Activated B cell treated with CpG ODN at 0.5 μM for 24 hours (primary cell): Measurements from ENCODE around the gene PKIB. TPM values are rescaled to one million over a fixed set of nuclear protein-coding genes. Genes with fewer than 3 reads are reported as not detected.

Experiments
- ATAC-seq: fragments of 200-7000 bp; cut with Tn5 transposase; one replicate; pipeline ENCODE4 v1.10.0; 2021; ENCODE audit warnings: low read depth, mild to moderate bottlenecking, moderate library complexity
- CTCF ChIA-PET: fragments of 350-600 bp; sonication (Branson Sonifier 250); formaldehyde crosslinking; loops from one replicate; lab custom pipeline; 2021; ENCODE audit warnings: antibody characterized with exemption; lab: Charles Lee
- POLR2A ChIA-PET: fragments of 350-600 bp; sonication (Branson Sonifier 250); formaldehyde crosslinking; loops from one replicate; lab custom pipeline; 2021; ENCODE audit warnings: antibody characterized with exemption; lab: Charles Lee
- DNase-seq: peaks from one replicate; pipeline ENCODE4 v3.0.0; 2022
- H3K27ac Mint-ChIP-seq: one replicate; pipeline ENCODE4 v1.8.0; 2020; ENCODE audit warnings: mixed read lengths
- H3K27me3 Mint-ChIP-seq: one replicate; pipeline ENCODE4 v1.8.0; 2021; ENCODE audit warnings: mixed read lengths
- H3K36me3 Mint-ChIP-seq: one replicate; pipeline ENCODE4 v1.8.0; 2021; ENCODE audit warnings: low read depth, mixed read lengths
- H3K4me1 Mint-ChIP-seq: one replicate; pipeline ENCODE4 v1.8.0; 2021; ENCODE audit warnings: mixed read lengths
- H3K4me3 Mint-ChIP-seq: one replicate; pipeline ENCODE4 v1.8.0; 2020; ENCODE audit warnings: mild to moderate bottlenecking, mixed read lengths
- H3K9me3 Mint-ChIP-seq: one replicate; pipeline ENCODE4 v1.8.0; 2020; ENCODE audit warnings: mixed read lengths
- CTCF ChIP-seq: fragments of 200-600 bp; IDR thresholded peaks from one replicate; pipeline ENCODE4 v1.8.0; 2022; ENCODE audit warnings: antibody characterized with exemption, mild to moderate bottlenecking
- intact Hi-C: fragments of 100-400 bp; cut with micrococcal nuclease; formaldehyde crosslinking; loops from one replicate; pipeline ENCODE4 v1.15.1; 2024
- total RNA-seq: library from RNA; stranded (reverse); gene quantifications from 2 replicates; pipeline ENCODE4 v1.2.3, GENCODE V29; 2022

Gene PKIB
- 0.81 and 1.2 TPM in 2 replicates for total RNA-seq

DNA sequence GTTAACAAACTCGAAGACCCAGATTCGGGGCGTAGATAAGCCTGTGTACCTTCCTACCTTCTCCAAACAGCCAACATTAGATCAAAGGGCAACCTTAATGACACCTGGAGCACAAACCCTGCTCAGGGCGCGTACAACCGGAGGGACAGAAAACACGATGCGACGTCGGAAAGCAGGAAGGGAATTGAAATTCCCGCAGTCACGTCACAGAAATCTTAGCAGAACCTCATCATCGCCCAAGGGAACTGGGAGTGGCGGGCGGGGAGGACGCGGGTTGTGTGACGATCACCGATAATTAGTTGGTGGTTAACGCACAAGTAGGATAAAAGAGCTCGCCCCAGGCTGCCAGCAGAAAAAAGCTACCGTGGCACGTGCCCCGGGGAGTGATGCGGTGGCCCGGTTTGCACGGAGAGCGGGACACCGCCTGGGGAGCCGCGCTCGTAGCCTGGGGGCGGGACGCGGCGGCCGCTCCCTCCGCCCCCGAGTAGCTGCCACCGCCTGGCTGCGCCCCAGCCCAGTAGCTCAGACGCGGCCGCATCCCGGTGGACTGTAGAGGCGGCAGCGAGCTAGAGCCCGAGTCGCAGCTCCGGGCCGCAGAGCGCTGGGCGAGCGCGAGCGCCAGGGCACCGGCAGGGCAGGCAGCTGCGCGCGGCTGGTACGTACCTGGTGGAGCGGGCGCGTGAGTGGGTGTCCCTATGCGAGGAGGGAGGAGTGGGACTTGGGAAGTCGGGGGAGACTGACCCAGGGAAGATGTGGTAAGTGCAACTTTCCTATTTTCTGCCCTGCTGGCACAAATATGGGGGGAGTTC, at the start of gene PKIB:
PKIB (plus strand) TSS at position 525 of the 809 bp plus-strand sequence. CDS start 107,390 bp downstream, outside the sequence.
- CTCF ChIA-PET, result no interaction called here
- ATAC-seq (peak; percentile 91), DNase-seq (peak; percentile 26)
- H3K9me3 Mint-ChIP-seq, result no peaks in the 10 kb centered on the region
- H3K27me3 Mint-ChIP-seq, result peaks cover 32% of the 10 kb centered on the region
- peak within 1 kb of the TSS; percentile 83 for H3K4me3 Mint-ChIP-seq
- POLR2A ChIA-PET, result no interaction called here
- intact Hi-C loops, result no loop called here
- H3K27ac Mint-ChIP-seq, result no peak within 1 kb of the TSS
- H3K4me1 Mint-ChIP-seq, result peaks cover 18% of the 10 kb centered on the region
- no peak for TF ChIP-seq CTCF
- no peaks in the 10 kb centered on the region for H3K36me3 Mint-ChIP-seq

GRCh38 chr6:122563364-122564052, 46.7 kb upstream of the PKIB start:
- H3K9me3 Mint-ChIP-seq, result peaks cover 13% of the 10 kb centered on the region
- DNase-seq (no peak), ATAC-seq (no peak)
- no peaks in the 10 kb centered on the region for H3K36me3 Mint-ChIP-seq
- H3K27ac Mint-ChIP-seq, result no peak overlapping the region
- H3K4me3 Mint-ChIP-seq, result no peak overlapping the region
- ChIA-PET CTCF (no interaction called here), POLR2A (no interaction called here)
- no peaks in the 10 kb centered on the region for H3K4me1 Mint-ChIP-seq
- TF ChIP-seq CTCF, result no peak
- H3K27me3 Mint-ChIP-seq, result no peaks in the 10 kb centered on the region
- intact Hi-C loops, result no loop called here

- no peak for TF ChIP-seq CTCF
- CTCF ChIA-PET, result no interaction called here
- POLR2A ChIA-PET, result no interaction called here
- no peak overlapping the region for H3K4me3 Mint-ChIP-seq
- DNase-seq, result no peak
- peaks cover 9% of the 10 kb centered on the region for H3K9me3 Mint-ChIP-seq
- no peak overlapping the region for H3K27ac Mint-ChIP-seq
- H3K4me1 Mint-ChIP-seq, result no peaks in the 10 kb centered on the region
- intact Hi-C loops, result no loop called here
- peaks cover under 1% of the 10 kb centered on the region for H3K27me3 Mint-ChIP-seq
- no peak for ATAC-seq
- no peaks in the 10 kb centered on the region for H3K36me3 Mint-ChIP-seq
Observed at GRCh38 chr6:122564230-122564629, 46.0 kb upstream of the PKIB start.

DNA sequence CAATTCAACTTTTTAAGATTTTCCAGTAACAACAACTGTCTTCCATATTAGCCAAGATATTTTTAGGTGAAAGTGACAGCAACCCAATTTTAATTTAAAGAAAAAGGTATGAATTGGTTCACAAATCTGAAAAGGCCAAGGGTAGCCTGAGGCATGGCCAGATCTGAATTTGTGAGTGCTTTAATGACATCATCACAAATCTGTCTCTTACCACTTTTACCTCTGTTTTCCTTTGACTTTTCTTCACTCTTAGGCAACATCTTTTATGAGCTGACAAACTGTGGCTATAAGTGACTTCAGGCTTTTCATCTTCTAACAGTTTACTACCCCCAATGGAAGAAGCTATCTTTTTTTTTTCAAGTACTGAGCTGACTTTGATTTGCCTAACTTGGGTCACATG, 44.5 kb upstream of the PKIB start:
- ATAC-seq, result no peak
- no peak overlapping the region for H3K27ac Mint-ChIP-seq
- H3K4me3 Mint-ChIP-seq, result no peak overlapping the region

More for the DNA sequence above, 44.5 kb upstream of the PKIB start:
- Mint-ChIP-seq H3K36me3 (no peaks in the 10 kb centered on the region), H3K9me3 (peaks cover 9% of the 10 kb centered on the region), H3K27me3 (peaks cover 4% of the 10 kb centered on the region), H3K4me1 (no peaks in the 10 kb centered on the region)
- no peak for DNase-seq
- intact Hi-C loops, result no loop called here
- no peak for TF ChIP-seq CTCF
- POLR2A ChIA-PET, result no interaction called here
- CTCF ChIA-PET, result no interaction called here
